ENCODE data around the gene MAPK1.
"Not testable (repeated sequence)": the region's sequence is repeated elsewhere in the genome, so short reads cannot be mapped to it uniquely, and the experiment has no call there.

Gene MAPK1

GRCh38 chr22:21758091-21758864 is 109.2 kb downstream of the MAPK1 start:
- no peak for DNase-seq (ENCODE audit: low read depth in 2 of 2)

DNA sequence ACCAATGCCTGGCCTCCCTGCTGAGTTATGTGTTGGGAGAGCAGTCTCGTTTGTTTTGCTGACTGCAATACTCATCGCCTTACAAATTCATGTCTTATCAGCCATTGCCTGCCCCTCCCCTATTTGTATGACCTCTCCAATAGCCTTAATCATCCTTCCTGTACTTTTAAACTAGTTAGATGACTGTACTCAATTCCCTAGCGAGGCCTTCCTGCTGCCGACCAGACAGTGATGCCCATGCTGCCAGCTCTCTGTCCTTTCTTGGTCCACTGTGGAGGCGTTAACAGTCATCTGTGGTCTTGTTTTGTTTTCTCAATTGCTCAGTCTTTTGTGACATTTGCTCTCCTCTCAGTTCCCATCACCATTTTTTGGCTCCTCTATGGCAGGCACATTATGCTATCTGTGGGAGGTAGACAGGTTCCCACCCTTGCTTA is 111.6 kb downstream of the MAPK1 start:
- DNase-seq (ENCODE audit: low read depth in 2 of 2): no peak

DNA sequence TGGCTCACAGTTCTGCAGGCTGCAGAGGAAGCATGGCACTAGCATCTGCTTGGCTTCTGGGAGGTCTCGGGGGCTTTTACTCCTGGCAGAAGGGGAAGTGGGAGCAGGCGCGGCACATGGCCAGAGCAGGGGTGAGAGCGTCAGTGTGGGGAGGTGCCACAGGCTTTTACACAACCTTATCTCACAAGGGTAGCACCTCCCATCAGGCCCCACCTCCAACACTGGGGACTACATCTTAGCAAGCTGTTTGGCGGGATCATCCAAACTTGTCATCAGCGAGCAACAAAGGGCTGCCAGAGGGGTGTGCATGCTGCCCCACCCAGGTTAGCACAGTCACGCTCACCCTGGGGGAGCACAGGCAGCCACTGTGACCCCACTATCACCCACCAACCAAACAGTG is 112.9 kb downstream of the MAPK1 start:
- DNase-seq (ENCODE audit: low read depth in 2 of 2): no peak

DNA sequence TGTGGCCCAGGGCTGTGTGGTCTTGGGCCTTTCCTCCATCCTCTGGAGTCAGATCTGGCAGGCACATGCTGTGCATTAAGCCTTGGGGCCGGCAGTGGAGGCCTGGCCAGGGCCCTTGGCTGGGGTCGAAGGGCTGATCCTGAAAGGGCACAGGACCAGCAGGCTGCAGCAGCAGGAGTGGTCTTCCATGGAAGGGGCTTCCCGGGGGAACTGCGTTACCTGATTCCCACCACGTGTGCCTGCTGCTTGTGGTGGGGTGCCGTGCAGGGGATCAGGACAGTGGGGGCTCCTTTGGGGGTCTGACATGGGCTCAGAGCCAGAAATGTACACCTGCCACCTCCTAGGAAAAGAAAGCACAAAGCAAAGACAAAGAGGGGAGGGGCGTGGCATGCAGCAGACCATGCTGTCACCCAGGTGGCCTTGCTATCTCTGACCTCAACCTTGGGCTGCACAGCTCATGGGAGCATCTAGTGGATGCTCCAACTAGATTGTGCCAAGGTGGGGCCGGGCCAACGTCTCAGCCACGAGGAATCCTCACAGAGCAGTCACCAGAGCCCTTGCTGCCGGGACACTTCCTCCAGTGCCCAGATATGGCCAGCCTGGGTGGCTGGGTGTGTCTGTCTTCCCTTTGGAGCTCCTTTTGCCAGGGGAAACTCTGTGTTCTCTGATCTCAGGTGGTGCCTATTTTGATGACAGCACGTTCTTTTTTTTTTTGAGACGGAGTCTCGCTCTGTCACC is 113.9 kb downstream of the MAPK1 start:
- DNase-seq (ENCODE audit: low read depth in 2 of 2): no peak

DNA sequence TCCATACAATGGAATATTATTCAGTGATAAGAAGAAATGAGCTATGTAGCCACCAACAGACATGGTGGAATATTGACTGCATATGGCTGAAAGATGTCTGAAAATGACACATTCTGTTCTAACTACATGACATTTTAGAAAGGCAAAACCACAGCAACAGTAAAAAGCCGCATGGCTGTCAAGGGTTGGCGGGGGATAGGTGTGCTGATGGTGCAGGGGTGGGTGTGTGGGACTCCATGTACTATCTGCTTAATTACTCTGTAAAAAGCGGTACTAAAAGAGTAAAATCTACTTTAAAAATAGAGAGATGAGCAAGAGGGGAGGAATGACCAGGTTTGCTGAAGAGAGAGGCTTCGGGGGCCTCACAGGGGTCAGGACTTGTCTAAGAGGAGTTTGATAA is 115.2 kb downstream of the MAPK1 start:
- no peak for DNase-seq (ENCODE audit: low read depth in 2 of 2)

GRCh38 chr22:21745948-21746347 is 121.5 kb downstream of the MAPK1 start:
- no peak for DNase-seq (ENCODE audit: low read depth in 2 of 2)

DNA sequence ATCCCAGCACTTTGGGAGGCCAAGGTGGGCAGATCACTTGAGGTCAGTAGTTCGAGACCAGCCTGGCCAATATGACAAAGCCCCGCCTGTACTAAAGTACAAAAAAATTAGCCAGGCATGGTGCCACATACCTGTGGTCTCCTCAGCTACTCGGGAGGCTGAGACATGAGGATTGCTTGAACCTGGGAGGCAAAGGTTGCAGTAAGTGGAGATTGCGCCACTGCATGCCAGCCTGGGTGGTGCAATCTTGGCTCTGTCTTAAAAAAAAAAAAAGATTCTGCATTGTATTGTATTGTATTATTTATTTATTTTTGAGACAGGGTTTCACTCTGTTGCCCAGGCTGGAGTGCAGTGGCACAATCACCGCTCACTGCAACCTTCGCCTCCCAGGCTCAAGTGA is 122.5 kb downstream of the MAPK1 start:
- not testable (repeated sequence) for DNase-seq (ENCODE audit: low read depth in 2 of 2)

GRCh38 chr22:21741790-21742189 is 125.7 kb downstream of the MAPK1 start:
- DNase-seq (ENCODE audit: low read depth in 2 of 2): no peak

- DNase-seq (ENCODE audit: low read depth in 2 of 2): no peak
These were observed 126.4 kb downstream of the MAPK1 start for GRCh38 chr22:21741059-21741458.

GRCh38 chr22:21739828-21740377 is 127.5 kb downstream of the MAPK1 start:
- no peak for DNase-seq (ENCODE audit: low read depth in 2 of 2)

GRCh38 chr22:21738966-21739365 is 128.5 kb downstream of the MAPK1 start:
- no peak for DNase-seq (ENCODE audit: low read depth in 2 of 2)

- no peak for DNase-seq (ENCODE audit: low read depth in 2 of 2)
These were observed 129.4 kb downstream of the MAPK1 start for GRCh38 chr22:21738081-21738480.

DNA sequence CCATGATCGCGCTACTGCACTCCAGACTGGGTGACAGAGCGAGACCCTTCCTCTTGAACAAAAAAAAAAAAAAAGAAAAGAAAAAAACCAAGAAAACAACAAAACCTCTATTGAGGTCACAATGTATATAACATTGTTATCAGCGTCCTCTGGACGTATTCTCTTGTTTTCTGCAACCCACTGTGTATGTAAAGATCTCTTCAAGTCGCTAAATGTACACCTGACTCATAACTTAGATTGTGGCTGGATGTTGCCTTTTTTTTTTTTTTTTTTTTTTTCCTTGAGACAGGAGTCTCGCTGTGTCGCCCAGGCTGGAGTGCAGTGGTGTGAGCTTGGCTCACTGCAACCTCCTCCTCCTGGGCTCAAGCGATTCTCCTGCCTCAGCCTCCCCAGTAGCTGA is 130.5 kb downstream of the MAPK1 start:
- no peak for DNase-seq (ENCODE audit: low read depth in 2 of 2)

GRCh38 chr22:21736084-21736642 is 131.3 kb downstream of the MAPK1 start:
- no peak for DNase-seq (ENCODE audit: low read depth in 2 of 2)

GRCh38 chr22:21735200-21736083 is 132.0 kb downstream of the MAPK1 start, which contains the start of gene YPEL1:
Gene YPEL1 (minus strand): TSS chr22:21735794. CDS start chr22:21710744, 25,050 bp downstream.
- peak; percentile 90 for DNase-seq (ENCODE audit: low read depth in 2 of 2)

DNA sequence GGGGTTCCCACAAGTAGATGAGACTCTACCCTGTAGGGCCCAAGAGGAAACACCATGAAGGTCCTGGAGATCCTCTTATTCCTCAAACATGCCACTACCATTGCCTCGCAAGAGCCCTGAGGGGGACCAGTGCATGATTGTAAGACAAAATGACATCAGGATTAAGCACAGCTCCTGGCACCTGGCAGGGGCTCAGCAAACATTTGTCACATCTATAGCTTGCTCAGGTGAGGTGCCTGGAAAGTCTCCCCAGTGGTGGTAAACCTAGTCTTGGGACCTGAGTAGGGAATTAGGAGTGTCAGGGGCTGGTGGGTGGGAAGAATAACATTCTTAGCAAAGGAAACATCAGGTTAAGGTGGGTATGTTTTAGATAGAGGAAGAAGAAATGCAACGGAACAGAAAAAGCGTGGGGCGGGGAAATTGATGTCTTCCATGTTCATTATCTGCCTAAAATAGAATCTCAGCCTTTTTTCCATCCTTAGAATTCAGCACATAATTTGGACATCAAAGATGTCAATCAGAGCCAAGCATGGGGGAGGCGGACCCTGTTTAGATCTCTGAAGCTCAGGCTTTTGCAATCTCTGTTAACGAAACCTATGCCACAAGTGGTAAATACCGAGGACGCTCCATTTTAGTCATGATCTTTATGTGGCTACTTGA is 132.8 kb downstream of the MAPK1 start:
- DNase-seq (ENCODE audit: low read depth in 2 of 2): no peak

DNA sequence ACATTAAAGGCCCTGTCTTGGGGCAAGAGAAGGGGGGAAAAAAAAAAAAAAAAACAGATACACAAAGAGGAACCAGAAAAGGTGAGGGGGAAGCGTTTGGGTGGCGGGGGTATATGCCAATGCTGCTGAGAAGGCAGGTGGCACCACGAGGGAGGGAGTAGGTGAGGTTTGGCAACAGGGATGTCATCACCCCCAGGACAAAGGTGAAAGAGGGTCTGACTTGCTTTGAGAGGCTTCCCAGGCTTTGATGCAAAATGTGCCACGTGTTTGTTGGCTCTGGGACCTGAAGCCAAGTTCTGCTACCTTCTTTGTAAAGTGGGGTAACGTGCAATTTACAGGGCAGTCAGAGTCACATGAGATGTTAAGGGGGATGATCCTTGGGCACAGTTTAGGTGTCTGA is 135.9 kb downstream of the MAPK1 start:
- no peak for DNase-seq (ENCODE audit: low read depth in 2 of 2)

DNA sequence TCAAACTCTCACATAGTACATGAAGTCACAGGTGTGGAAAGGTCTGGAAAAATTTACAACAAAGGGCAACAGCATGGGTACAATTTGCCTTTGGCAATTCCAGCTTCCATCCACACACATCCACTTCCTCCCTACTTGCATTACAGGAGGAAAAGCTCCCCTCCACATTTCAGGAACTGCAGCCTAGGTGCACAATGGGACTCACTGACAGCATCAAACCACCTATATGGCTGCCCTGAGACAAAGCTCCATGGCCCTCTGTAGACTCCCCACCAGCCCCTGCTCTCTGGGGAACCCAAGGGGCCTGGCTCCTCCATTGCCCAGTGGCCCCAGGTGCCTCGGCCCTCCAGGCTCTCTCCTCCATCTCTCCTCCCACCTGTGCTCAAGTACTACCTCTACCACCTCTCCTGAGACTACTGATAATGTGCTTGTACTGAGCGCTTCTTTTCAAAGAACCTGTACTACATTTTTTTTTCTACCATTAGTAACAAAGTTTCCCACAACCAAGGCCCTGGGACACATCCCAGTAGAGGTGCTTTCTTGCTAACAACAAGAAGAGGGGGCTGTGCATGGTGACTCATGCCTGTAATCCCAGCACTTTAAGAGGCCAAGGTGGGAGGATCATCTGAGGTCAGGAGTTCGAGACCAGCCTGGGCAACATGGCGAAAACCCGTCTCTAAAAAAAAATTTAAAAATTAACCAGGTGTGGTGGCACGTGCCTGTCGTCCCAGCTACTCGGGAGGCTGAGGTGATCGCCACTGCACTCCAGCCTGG is 136.7 kb downstream of the MAPK1 start:
- no peak for DNase-seq (ENCODE audit: low read depth in 2 of 2)

GRCh38 chr22:21729184-21729583 is 138.3 kb downstream of the MAPK1 start:
- not testable (repeated sequence) for DNase-seq (ENCODE audit: low read depth in 2 of 2)

- no peak for DNase-seq (ENCODE audit: low read depth in 2 of 2)
These were observed 139.2 kb downstream of the MAPK1 start for GRCh38 chr22:21728270-21728669.

All from stimulated activated CD8-positive, alpha-beta memory T cell treated with anti-CD3 and anti-CD28 coated beads, Interleukin-7, amount 100 ng/mL, for 1 hour (primary cell).